ENCODE results near the gene ARID5A.

ARID5A gene

GRCh38 chr2:96506907-96507240 lies 29.7 kb upstream of the ARID5A start:
- FAIRE-seq, result no peak

- no peak for FAIRE-seq
These were observed 28.5 kb upstream of the ARID5A start for GRCh38 chr2:96507957-96508520.

- FAIRE-seq, result no peak
These were observed 27.9 kb upstream of the ARID5A start for GRCh38 chr2:96508521-96509113.

- FAIRE-seq, result no peak
These were observed 27.3 kb upstream of the ARID5A start for GRCh38 chr2:96509114-96509846.

- FAIRE-seq, result no peak
These were observed 26.7 kb upstream of the ARID5A start for GRCh38 chr2:96509847-96510230.

GRCh38 chr2:96510931-96511595 lies 25.5 kb upstream of the ARID5A start:
- no peak for FAIRE-seq

- FAIRE-seq, result no peak
These were observed 24.7 kb upstream of the ARID5A start for GRCh38 chr2:96511851-96512250.

- no peak for FAIRE-seq
These were observed 24.2 kb upstream of the ARID5A start for GRCh38 chr2:96512341-96512740.

GRCh38 chr2:96514521-96514920 lies 22.0 kb upstream of the ARID5A start:
- FAIRE-seq, result no peak

- no peak for FAIRE-seq
These were observed 19.5 kb upstream of the ARID5A start for GRCh38 chr2:96517079-96517478.

GRCh38 chr2:96520231-96520630 lies 16.3 kb upstream of the ARID5A start:
- no peak for FAIRE-seq

GRCh38 chr2:96520697-96521096 lies 15.9 kb upstream of the ARID5A start:
- no peak for FAIRE-seq

- FAIRE-seq, result no peak
These were observed 15.3 kb upstream of the ARID5A start for GRCh38 chr2:96521219-96521618.

GRCh38 chr2:96522304-96523203 lies 14.0 kb upstream of the ARID5A start:
- no peak for FAIRE-seq

- no peak for FAIRE-seq
These were observed 12.7 kb upstream of the ARID5A start for GRCh38 chr2:96523659-96524481.

GRCh38 chr2:96524482-96525210 lies 11.9 kb upstream of the ARID5A start:
- FAIRE-seq, result no peak

GRCh38 chr2:96525211-96525507 lies 11.4 kb upstream of the ARID5A start:
- FAIRE-seq, result no peak

GRCh38 chr2:96526101-96526591 lies 10.4 kb upstream of the ARID5A start:
- no peak for FAIRE-seq

- no peak for FAIRE-seq
These were observed 9.8 kb upstream of the ARID5A start for GRCh38 chr2:96526615-96527285.

- FAIRE-seq, result no peak
These were observed 9.1 kb upstream of the ARID5A start for GRCh38 chr2:96527286-96528005.
